Ovary (tissue), 9 donors: Measurements from ENCODE around the gene SLC51B. TPM values are rescaled to one million over a fixed set of nuclear protein-coding genes. Genes with fewer than 3 reads are reported as not detected.

ENCODE experiments used
- DNase-seq, 5 donors: peaks; one replicate each; pipeline ENCODE4 v3.0.0-alpha.2; 2019 to 2020
- H3K27ac ChIP-seq, 2 donors: fragments of 200-600 bp; one replicate each; pipeline versions ENCODE4 v1.5.1 to v1.8.0; 2019 to 2022
- H3K27me3 ChIP-seq: fragments of 200-600 bp; one replicate; pipeline ENCODE4 v1.8.0; 2022
- H3K36me3 ChIP-seq: fragments of 200-600 bp; sonication (generic); one replicate; pipeline ENCODE4 v1.5.1; 2019
- H3K4me1 ChIP-seq: one replicate; pipeline ENCODE4 v1.8.1; 2013; ENCODE audit warnings: mild to moderate bottlenecking, moderate library complexity; ENCODE audit not compliant: insufficient read depth
- H3K4me3 ChIP-seq: fragments of 200-600 bp; sonication (generic); one replicate; pipeline ENCODE4 v1.5.1; 2017
- H3K9me3 ChIP-seq, 2 donors: fragments of 200-600 bp in 1 of 2; sonication (generic) in 1 of 2; one replicate each; pipeline versions ENCODE4 v1.5.1 to v1.8.1; 2013 to 2019; ENCODE audit warnings: mild to moderate bottlenecking in 1 of 2, moderate library complexity in 1 of 2
- CTCF ChIP-seq, 3 donors: fragments of 450-650 bp in 2 of 3; fragments of 200-600 bp in 1 of 3; IDR thresholded peaks; one replicate each; pipeline versions ENCODE4 v1.5.1 to v1.8.0; 2016 to 2022; ENCODE audit warnings: antibody characterized with exemption in 3 of 3, mild to moderate bottlenecking in 1 of 3
- EP300 ChIP-seq: sonication (generic); formaldehyde crosslinking; IDR thresholded peaks from one replicate; pipeline ENCODE4 v1.6.1; 2017; ENCODE audit warnings: antibody characterized with exemption
- POLR2A ChIP-seq: fragments of 450-650 bp; IDR thresholded peaks from one replicate; pipeline ENCODE4 v1.6.1; 2017; ENCODE audit warnings: antibody characterized with exemption, mild to moderate bottlenecking, moderate library complexity
- WGBS, 3 donors: extraction: QIAGEN DNeasy Blood & Tissue Kit in 1 of 3; methylation state at CpG; one replicate each; pipeline versions ENCODE4 v1.1.5 to v1.1.7; 2013 to 2017; 5-methylcytosine and 5-hydroxymethylcytosine counted together
- intact Hi-C, 4 donors: fragments of 100-400 bp; cut with DNase I; formaldehyde crosslinking; loops; one replicate each; pipeline versions ENCODE4 v1.11.0 to v1.15.1; 2022 to 2023
- polyA plus RNA-seq, 2 donors: library from polyadenylated mRNA; stranded (reverse); fragments of 200-250 nt in 1 of 2; fragments of 350-450 nt in 1 of 2; fragmentation: Illumina TruSeq in 1 of 2; extraction: RNeasy Lipid Tissue Mini Kit (QIAGEN cat#74804) in 1 of 2; gene quantifications; one replicate each; pipeline ENCODE4 v1.2.3, GENCODE V29; 2013 to 2014
- total RNA-seq, 7 donors: library from RNA; depleted of rRNA in 2 of 7; stranded (reverse); fragments of >200 nt in 2 of 7; fragmentation: NEBNext Ultra II Directional in 3 of 7; extraction: Animal tissue kit (Norgen Biotek cat#: 25700) in 3 of 7; gene quantifications; one replicate each; pipeline versions ENCODE4 v1.1.0 to v1.2.4, GENCODE V29; 2016 to 2023
- donor health status: DM: no; HTN: no; CAD: no; lungs with moderate emphysema.
- donor health status: DM: no; HTN: no; CAD: no.
- donor health status: Bipolar disorder and iron deficiency.
- donor health status: DM: yes; HTN: yes; CAD: no.
- donor health status: DM: no; HTN: no; CAD: no.
- donor health status: DM: yes; HTN: yes; CAD: no.

The SLC51B gene
- total and polyA plus RNA-seq, 9 donors, result 0.22 to 0.31 (median 0.27) TPM; not detected in 6

GRCh38 chr15:65081270-65081669 is 36.1 kb downstream of the SLC51B start:
- intact Hi-C loops, result loop anchor here in 3 of 4 donors (2.0 to 10.0 kb wide), 2 partner anchors 26 to 46 kb away; no protein-coding TSS in a partner anchor
- Histone ChIP-seq H3K27me3 (no peaks in the 10 kb centered on the region), H3K36me3 (no peaks in the 10 kb centered on the region), H3K4me1 (peaks cover 4% of the 10 kb centered on the region), H3K4me3 (no peak overlapping the region), H3K9me3 (no peaks in the 10 kb centered on the region), H3K27ac (no peak overlapping the region)
- 56 to 59% (median 56%) methylated on average over 6 of the region's 6 CpGs for WGBS, 3 donors
- TF ChIP-seq CTCF (IDR thresholded peaks at IDR 0.05) (no peak), POLR2A (no peak), EP300 (no peak)
- DNase-seq, result no peak

- no peaks in the 10 kb centered on the region for H3K9me3 ChIP-seq
- peaks cover 4% of the 10 kb centered on the region for H3K4me1 ChIP-seq
- DNase-seq, result no peak
- no peak overlapping the region for H3K27ac ChIP-seq
- intact Hi-C loops, result loop anchor here in 3 of 4 donors (2.0 to 10.0 kb wide), 2 partner anchors 27 to 47 kb away; no protein-coding TSS in a partner anchor
- no peaks in the 10 kb centered on the region for H3K36me3 ChIP-seq
- TF ChIP-seq CTCF (IDR thresholded peaks at IDR 0.05) (no peak), POLR2A (no peak), EP300 (no peak)
- no peaks in the 10 kb centered on the region for H3K27me3 ChIP-seq
- 80 to 87% (median 84%) methylated on average over 5 of the region's 5 CpGs for WGBS, 3 donors
- no peak overlapping the region for H3K4me3 ChIP-seq
Observed at GRCh38 chr15:65081758-65082157, 36.6 kb downstream of the SLC51B start.

- Histone ChIP-seq H3K4me1 (peaks cover 4% of the 10 kb centered on the region), H3K27ac (no peak overlapping the region), H3K27me3 (no peaks in the 10 kb centered on the region), H3K36me3 (no peaks in the 10 kb centered on the region), H3K9me3 (no peaks in the 10 kb centered on the region), H3K4me3 (no peak overlapping the region)
- DNase-seq, result no peak
- intact Hi-C loops, result loop anchor here in 2 of 4 donors (10.0 kb wide), 1 partner anchor 48 kb away; no protein-coding TSS in a partner anchor
- no peak for TF ChIP-seq EP300
- no peak for TF ChIP-seq CTCF (IDR thresholded peaks at IDR 0.05)
- TF ChIP-seq POLR2A, result no peak
- 18 to 19% (median 18%) methylated on average over 7 of the region's 7 CpGs for WGBS, 3 donors
Observed at GRCh38 chr15:65082303-65082953, 37.2 kb downstream of the SLC51B start.

GRCh38 chr15:65083262-65083701 is 38.1 kb downstream of the SLC51B start:
- no peaks in the 10 kb centered on the region for H3K27me3 ChIP-seq
- H3K9me3 ChIP-seq, result no peaks in the 10 kb centered on the region
- H3K36me3 ChIP-seq, result no peaks in the 10 kb centered on the region
- no peak overlapping the region for H3K4me3 ChIP-seq
- DNase-seq, result no peak
- intact Hi-C loops, result loop anchor here in 2 of 4 donors (10.0 kb wide), 1 partner anchor 48 kb away; no protein-coding TSS in a partner anchor
- no peak overlapping the region for H3K27ac ChIP-seq
- TF ChIP-seq EP300, result no peak
- TF ChIP-seq CTCF (IDR thresholded peaks at IDR 0.05), result peak in 2 of 3 donors; percentile 25 to 28
- 26 to 43% (median 31%) methylated on average over 7 of the region's 7 CpGs for WGBS, 3 donors
- H3K4me1 ChIP-seq, result peaks cover 4% of the 10 kb centered on the region
